K562 (cell line): ENCODE measurements around the gene SPTAN1.
"Not testable (repeated sequence)": the region's sequence is repeated elsewhere in the genome, so short reads cannot be mapped to it uniquely, and the experiment has no call there.

ENCODE experiments used
- EZH2 ChIP-seq: IDR thresholded peaks from 2 replicates; pipeline ENCODE4 v1.6.1; 2012; ENCODE audit warnings: low read depth, mild to moderate bottlenecking, inconsistent platforms, low read length, borderline replicate concordance
- GABPB2 ChIP-seq: fragments of 250-450 bp; sonication (Bioruptor Pico); conservative IDR thresholded peaks from 2 replicates; pipeline ENCODE4 v1.5.1; 2021; ENCODE audit warnings: mild to moderate bottlenecking
- NFE2L1 ChIP-seq: fragments of 450-650 bp; IDR thresholded peaks from 2 replicates; pipeline ENCODE4 v1.6.1; 2016; ENCODE audit warnings: missing genetic modification characterization, low read depth, mild to moderate bottlenecking, missing compliant biosample characterization, moderate library complexity, borderline replicate concordance
- NR2C2 ChIP-seq, 2 experiments: fragments of 200-800 bp in 1 of 2; sonication (Bioruptor generic) in 1 of 2; sonication (generic) in 1 of 2; formaldehyde crosslinking in 1 of 2; IDR thresholded peaks; 2 replicates each; pipeline versions ENCODE4 v1.6.1 to v1.8.0; 2016 to 2022; ENCODE audit warnings: mild to moderate bottlenecking in 1 of 2, missing compliant biosample characterization in 1 of 2, missing genetic modification characterization in 1 of 2, missing genetic modification reagents in 1 of 2
- POLR2AphosphoS5 ChIP-seq: IDR thresholded peaks from 2 replicates; pipeline ENCODE4 v1.6.1; 2011; ENCODE audit warnings: mild to moderate bottlenecking, low read depth, low read length, moderate library complexity; ENCODE audit not compliant: control insufficient read depth, insufficient read depth
- SP2 ChIP-seq: IDR thresholded peaks from 2 replicates; pipeline ENCODE4 v1.6.1; 2011; ENCODE audit warnings: mild to moderate bottlenecking, low read depth, low read length, moderate library complexity; ENCODE audit not compliant: poor library complexity, severe bottlenecking; ENCODE audit errors: extremely low read depth
- SRSF3 ChIP-seq: fragments of 200-400 bp; formaldehyde crosslinking; IDR thresholded peaks from 2 replicates; pipeline ENCODE4 v1.6.1; 2016; ENCODE audit warnings: mild to moderate bottlenecking, low read length, moderate library complexity; ENCODE audit not compliant: insufficient read depth
- XRCC5 ChIP-seq: fragments of 200-400 bp; formaldehyde crosslinking; IDR thresholded peaks from 2 replicates; pipeline ENCODE4 v1.6.1; 2017; ENCODE audit warnings: low read depth, mild to moderate bottlenecking, low read length
- ZNF224 ChIP-seq: sonication (generic); formaldehyde crosslinking; IDR thresholded peaks from 2 replicates; pipeline ENCODE4 v1.8.0; 2022; ENCODE audit warnings: mild to moderate bottlenecking, missing genetic modification reagents
- TF ChIP-seq, protein P1 (sequence below): fragments of 450-650 bp; IDR thresholded peaks from 2 replicates; pipeline ENCODE4 v1.6.1; 2016; ENCODE audit warnings: low read depth
- TF ChIP-seq, protein P2 (sequence below): fragments of 250-450 bp; sonication (Bioruptor Pico); IDR thresholded peaks from 2 replicates; pipeline ENCODE4 v1.4.0; 2020; ENCODE audit warnings: mild to moderate bottlenecking, moderate library complexity
- TF ChIP-seq, protein P3 (sequence below), 3 experiments: IDR thresholded peaks in 2 of 3; conservative IDR thresholded peaks in 1 of 3; 2 replicates each; pipeline ENCODE4 v1.5.1; 2011 to 2012; ENCODE audit warnings: low read length in 3 of 3, mild to moderate bottlenecking in 3 of 3, control low read depth in 2 of 3, improper control_type of control experiment in 1 of 3, inconsistent platforms in 1 of 3, low read depth in 1 of 3, mixed read lengths in 1 of 3, moderate library complexity in 1 of 3; ENCODE audit not compliant: insufficient read depth in 2 of 3
- TF ChIP-seq, protein P4 (sequence below): fragments of 250-450 bp; sonication (Bioruptor Pico); IDR thresholded peaks from 2 replicates; pipeline ENCODE4 v1.5.1; 2021; ENCODE audit warnings: mild to moderate bottlenecking
- TF ChIP-seq, protein P5 (sequence below): sonication (generic); formaldehyde crosslinking; IDR thresholded peaks from 2 replicates; pipeline ENCODE4 v1.8.1; 2023; ENCODE audit warnings: mild to moderate bottlenecking, missing genetic modification reagents

DNA sequence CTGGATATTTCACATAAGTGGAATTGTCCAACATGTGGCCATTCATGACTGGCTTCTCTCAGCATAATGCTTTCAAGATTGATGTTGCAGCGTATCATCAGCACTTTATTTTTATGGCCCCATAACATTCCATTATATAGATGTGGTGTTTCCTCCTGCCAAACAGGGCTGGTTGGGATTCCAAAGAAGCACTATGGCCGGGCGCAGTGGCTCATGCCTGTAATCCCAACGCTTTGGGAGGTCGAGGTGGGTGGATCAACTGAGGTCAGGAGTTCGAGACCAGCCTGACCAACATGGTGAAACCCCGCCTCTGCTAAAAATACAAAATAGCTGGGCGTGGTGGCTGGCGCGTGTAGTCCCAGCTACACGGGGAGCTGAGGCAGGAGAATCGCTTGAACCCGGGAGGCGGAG, 49.0 kb upstream of the SPTAN1 start:
- not testable (repeated sequence) for TF ChIP-seq XRCC5; NR2C2 (CRISPR knock-in tag; IDR thresholded peaks at IDR 0.05); NR2C2 (tag; IDR thresholded peaks at IDR 0.05); SRSF3; SP2; GABPB2; ZNF224 (CRISPR knock-in tag); EZH2; POLR2AphosphoS5; NFE2L1 (tag)
- TF ChIP-seq, protein P1, sequence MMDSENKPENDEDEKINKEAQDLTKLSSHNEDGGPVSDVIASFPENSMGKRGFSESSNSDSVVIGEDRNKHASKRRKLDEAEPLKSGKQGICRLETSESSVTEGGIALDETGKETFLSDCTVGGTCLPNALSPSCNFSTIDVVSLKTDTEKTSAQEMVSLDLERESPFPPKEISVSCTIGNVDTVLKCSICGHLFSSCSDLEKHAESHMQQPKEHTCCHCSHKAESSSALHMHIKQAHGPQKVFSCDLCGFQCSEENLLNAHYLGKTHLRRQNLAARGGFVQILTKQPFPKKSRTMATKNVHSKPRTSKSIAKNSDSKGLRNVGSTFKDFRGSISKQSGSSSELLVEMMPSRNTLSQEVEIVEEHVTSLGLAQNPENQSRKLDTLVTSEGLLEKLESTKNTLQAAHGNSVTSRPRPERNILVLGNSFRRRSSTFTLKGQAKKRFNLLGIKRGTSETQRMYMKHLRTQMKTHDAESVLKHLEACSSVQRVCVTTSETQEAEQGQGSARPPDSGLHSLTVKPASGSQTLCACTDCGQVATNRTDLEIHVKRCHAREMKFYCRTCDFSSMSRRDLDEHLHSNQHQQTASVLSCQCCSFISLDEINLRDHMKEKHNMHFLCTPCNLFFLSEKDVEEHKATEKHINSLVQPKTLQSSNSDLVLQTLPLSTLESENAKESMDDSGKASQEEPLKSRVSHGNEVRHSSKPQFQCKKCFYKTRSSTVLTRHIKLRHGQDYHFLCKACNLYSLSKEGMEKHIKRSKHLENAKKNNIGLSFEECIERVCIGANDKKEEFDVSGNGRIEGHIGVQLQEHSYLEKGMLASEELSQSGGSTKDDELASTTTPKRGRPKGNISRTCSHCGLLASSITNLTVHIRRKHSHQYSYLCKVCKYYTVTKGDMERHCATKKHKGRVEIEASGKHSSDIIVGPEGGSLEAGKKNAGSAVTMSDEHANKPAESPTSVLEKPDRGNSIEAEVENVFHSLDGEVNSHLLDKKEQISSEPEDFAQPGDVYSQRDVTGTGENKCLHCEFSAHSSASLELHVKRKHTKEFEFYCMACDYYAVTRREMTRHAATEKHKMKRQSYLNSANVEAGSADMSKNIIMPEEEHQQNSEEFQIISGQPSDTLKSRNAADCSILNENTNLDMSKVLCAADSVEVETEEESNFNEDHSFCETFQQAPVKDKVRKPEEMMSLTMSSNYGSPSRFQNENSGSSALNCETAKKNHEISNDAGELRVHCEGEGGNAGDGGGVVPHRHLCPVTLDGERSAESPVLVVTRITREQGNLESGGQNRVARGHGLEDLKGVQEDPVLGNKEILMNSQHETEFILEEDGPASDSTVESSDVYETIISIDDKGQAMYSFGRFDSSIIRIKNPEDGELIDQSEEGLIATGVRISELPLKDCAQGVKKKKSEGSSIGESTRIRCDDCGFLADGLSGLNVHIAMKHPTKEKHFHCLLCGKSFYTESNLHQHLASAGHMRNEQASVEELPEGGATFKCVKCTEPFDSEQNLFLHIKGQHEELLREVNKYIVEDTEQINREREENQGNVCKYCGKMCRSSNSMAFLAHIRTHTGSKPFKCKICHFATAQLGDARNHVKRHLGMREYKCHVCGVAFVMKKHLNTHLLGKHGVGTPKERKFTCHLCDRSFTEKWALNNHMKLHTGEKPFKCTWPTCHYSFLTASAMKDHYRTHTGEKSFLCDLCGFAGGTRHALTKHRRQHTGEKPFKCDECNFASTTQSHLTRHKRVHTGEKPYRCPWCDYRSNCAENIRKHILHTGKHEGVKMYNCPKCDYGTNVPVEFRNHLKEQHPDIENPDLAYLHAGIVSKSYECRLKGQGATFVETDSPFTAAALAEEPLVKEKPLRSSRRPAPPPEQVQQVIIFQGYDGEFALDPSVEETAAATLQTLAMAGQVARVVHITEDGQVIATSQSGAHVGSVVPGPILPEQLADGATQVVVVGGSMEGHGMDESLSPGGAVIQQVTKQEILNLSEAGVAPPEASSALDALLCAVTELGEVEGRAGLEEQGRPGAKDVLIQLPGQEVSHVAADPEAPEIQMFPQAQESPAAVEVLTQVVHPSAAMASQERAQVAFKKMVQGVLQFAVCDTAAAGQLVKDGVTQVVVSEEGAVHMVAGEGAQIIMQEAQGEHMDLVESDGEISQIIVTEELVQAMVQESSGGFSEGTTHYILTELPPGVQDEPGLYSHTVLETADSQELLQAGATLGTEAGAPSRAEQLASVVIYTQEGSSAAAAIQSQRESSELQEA = not testable (repeated sequence)
- TF ChIP-seq, protein P2, sequence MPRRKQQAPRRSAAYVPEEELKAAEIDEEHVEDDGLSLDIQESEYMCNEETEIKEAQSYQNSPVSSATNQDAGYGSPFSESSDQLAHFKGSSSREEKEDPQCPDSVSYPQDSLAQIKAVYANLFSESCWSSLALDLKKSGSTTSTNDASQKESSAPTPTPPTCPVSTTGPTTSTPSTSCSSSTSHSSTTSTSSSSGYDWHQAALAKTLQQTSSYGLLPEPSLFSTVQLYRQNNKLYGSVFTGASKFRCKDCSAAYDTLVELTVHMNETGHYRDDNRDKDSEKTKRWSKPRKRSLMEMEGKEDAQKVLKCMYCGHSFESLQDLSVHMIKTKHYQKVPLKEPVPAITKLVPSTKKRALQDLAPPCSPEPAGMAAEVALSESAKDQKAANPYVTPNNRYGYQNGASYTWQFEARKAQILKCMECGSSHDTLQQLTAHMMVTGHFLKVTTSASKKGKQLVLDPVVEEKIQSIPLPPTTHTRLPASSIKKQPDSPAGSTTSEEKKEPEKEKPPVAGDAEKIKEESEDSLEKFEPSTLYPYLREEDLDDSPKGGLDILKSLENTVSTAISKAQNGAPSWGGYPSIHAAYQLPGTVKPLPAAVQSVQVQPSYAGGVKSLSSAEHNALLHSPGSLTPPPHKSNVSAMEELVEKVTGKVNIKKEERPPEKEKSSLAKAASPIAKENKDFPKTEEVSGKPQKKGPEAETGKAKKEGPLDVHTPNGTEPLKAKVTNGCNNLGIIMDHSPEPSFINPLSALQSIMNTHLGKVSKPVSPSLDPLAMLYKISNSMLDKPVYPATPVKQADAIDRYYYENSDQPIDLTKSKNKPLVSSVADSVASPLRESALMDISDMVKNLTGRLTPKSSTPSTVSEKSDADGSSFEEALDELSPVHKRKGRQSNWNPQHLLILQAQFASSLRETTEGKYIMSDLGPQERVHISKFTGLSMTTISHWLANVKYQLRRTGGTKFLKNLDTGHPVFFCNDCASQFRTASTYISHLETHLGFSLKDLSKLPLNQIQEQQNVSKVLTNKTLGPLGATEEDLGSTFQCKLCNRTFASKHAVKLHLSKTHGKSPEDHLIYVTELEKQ = not testable (repeated sequence)
- TF ChIP-seq, protein P3, sequence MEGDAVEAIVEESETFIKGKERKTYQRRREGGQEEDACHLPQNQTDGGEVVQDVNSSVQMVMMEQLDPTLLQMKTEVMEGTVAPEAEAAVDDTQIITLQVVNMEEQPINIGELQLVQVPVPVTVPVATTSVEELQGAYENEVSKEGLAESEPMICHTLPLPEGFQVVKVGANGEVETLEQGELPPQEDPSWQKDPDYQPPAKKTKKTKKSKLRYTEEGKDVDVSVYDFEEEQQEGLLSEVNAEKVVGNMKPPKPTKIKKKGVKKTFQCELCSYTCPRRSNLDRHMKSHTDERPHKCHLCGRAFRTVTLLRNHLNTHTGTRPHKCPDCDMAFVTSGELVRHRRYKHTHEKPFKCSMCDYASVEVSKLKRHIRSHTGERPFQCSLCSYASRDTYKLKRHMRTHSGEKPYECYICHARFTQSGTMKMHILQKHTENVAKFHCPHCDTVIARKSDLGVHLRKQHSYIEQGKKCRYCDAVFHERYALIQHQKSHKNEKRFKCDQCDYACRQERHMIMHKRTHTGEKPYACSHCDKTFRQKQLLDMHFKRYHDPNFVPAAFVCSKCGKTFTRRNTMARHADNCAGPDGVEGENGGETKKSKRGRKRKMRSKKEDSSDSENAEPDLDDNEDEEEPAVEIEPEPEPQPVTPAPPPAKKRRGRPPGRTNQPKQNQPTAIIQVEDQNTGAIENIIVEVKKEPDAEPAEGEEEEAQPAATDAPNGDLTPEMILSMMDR (IDR thresholded peaks at IDR 0.05 in 2 of 3, conservative IDR thresholded peaks at IDR 0.05 in 1 of 3; ENCODE audit: insufficient read depth in 2 of 3, low read depth in 1 of 3, low read length in 3 of 3) = not testable (repeated sequence)
- TF ChIP-seq, protein P4, sequence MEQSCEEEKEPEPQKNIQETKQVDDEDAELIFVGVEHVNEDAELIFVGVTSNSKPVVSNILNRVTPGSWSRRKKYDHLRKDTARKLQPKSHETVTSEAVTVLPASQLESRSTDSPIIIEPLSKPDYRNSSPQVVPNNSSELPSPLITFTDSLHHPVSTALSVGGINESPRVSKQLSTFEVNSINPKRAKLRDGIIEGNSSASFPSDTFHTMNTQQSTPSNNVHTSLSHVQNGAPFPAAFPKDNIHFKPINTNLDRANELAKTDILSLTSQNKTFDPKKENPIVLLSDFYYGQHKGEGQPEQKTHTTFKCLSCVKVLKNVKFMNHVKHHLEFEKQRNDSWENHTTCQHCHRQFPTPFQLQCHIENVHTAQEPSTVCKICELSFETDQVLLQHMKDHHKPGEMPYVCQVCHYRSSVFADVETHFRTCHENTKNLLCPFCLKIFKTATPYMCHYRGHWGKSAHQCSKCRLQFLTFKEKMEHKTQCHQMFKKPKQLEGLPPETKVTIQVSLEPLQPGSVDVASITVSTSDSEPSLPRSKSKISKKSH = not testable (repeated sequence)
- TF ChIP-seq, protein P5, sequence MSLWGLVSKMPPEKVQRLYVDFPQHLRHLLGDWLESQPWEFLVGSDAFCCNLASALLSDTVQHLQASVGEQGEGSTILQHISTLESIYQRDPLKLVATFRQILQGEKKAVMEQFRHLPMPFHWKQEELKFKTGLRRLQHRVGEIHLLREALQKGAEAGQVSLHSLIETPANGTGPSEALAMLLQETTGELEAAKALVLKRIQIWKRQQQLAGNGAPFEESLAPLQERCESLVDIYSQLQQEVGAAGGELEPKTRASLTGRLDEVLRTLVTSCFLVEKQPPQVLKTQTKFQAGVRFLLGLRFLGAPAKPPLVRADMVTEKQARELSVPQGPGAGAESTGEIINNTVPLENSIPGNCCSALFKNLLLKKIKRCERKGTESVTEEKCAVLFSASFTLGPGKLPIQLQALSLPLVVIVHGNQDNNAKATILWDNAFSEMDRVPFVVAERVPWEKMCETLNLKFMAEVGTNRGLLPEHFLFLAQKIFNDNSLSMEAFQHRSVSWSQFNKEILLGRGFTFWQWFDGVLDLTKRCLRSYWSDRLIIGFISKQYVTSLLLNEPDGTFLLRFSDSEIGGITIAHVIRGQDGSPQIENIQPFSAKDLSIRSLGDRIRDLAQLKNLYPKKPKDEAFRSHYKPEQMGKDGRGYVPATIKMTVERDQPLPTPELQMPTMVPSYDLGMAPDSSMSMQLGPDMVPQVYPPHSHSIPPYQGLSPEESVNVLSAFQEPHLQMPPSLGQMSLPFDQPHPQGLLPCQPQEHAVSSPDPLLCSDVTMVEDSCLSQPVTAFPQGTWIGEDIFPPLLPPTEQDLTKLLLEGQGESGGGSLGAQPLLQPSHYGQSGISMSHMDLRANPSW = not testable (repeated sequence)
